Glomerular visceral epithelial cell (primary cell): ENCODE data around the gene IFI44L.

ENCODE experiments used
- DNase-seq: peaks from one replicate; pipeline ENCODE4 v3.0.0-alpha.2; 2016; ENCODE audit errors: extremely low spot score

Gene IFI44L

DNA sequence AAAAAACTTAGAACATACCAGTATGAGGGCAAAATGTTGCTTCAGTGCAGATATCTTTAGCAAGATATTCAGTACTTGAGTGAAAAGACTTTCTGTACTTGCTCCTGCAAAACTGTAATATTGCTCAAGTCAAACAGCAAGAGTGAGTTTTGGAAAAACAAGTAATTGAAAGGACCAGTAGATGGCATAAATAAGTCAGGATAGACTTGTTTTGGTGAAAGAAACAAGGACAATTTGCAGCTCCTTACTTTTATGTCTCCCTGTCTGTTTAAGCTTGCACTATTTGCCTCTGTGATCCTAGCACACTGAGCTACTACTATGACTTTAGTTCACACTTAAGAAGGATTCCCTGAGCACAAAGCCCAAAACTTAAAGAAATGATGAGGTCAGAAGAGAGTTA lies 68.4 kb downstream of the IFI44L start:
- peak; percentile 37 for DNase-seq

DNA sequence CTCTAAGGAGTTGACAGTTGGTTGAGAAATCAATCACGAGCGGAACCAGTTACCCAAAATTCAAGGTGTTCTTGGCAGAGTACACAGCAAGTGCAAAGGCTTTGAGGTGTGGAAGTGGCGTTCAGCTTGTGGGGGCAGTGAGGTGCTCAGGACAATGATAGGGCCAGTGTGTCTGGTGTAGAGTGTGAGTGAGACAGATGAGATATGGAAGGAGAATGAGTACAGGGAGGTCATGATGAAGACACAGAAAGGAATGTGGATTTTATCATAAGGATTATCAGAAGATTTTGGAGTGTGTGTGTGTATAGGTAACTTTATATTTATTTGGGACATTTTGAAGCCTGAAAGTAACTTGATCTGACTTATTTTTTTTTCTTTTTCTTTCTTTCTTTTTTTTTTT lies 70.3 kb downstream of the IFI44L start:
- no peak for DNase-seq

DNA sequence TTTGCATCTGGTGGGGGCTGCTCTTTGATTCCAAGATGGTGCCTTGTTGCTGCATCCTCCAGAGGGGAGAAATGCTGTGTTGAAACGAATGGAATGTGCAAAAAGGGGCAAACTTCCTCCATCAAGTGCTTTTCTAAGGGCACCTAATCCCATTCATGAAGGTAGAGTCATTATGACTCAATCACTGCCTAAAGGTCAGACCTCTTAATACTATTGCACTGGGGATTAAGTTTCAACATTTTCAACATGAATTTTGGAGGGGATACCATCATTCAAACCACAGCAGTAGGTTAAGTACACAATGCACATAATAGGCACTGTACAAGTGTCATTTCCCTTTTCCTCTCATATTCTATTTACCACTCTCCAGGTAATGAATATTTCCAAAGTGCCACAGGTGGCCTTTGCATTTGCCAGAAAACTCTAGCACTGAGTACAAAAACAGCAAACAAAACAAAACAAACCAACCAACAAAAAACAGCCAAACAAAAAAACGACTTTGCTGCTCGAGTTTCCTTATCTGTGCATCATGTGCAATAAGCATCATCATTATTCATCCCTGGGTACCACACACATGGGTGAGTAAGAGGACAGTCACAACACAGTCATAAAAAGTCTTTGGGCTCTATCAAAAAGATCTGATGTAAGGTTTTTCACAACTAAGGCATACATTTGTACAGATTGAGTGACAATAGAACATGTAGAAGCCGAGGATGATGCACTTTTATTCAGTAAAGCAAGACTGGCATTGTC lies 71.9 kb downstream of the IFI44L start:
- no peak for DNase-seq
